Stimulated activated CD4-positive, alpha-beta T cell treated with anti-CD3 and anti-CD28 coated beads, Interleukin-12 subunit alpha, Interleukin-12 subunit beta, amount 100 ng/mL, for 48 hours (primary cell): Measurements from ENCODE around the gene BORCS5.

ENCODE experiments used
- DNase-seq, 3 donors: peaks; one replicate each; pipeline ENCODE4 v3.0.0-alpha.2; 2020; ENCODE audit warnings: low read depth in 2 of 3, low spot score in 1 of 3

Gene BORCS5

DNA sequence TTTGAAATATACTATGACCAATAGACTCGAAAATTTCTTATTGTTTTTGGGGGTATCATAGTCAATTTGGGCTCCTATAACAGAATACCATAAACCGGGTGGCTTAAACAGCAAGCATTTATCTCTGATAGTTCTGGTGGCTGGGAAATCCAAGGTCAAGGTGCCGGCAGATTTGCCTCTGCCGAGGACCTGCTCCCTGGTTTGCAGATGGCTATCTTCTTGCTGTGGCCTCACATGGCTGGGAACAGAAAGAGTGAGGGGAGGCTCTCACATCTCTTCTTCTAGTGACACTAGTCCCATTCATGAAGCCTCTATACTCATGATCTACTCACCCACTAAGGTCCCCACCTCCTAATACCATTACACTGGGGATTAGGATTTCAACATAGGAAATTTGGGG lies 70.7 kb downstream of the BORCS5 start:
- DNase-seq: no peak

DNA sequence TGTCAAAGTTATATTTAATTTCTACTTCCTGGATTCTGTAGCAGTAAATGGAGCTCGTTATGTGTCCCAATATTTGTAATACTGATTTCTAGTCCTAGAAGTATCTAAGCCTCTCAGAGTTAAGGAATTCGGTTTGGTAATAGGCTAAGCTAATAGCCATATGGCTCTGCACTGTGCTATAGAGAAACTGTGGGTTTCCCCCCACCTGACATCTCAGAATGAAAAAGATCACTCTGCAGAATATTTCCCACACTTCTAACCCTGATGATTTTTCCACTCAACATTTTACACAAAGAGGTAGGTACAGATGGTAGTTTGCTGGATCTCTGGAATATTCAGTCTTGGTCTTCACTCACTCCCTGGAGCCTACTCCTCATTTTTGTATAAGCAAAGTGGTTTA lies 71.2 kb downstream of the BORCS5 start:
- DNase-seq: no peak

DNA sequence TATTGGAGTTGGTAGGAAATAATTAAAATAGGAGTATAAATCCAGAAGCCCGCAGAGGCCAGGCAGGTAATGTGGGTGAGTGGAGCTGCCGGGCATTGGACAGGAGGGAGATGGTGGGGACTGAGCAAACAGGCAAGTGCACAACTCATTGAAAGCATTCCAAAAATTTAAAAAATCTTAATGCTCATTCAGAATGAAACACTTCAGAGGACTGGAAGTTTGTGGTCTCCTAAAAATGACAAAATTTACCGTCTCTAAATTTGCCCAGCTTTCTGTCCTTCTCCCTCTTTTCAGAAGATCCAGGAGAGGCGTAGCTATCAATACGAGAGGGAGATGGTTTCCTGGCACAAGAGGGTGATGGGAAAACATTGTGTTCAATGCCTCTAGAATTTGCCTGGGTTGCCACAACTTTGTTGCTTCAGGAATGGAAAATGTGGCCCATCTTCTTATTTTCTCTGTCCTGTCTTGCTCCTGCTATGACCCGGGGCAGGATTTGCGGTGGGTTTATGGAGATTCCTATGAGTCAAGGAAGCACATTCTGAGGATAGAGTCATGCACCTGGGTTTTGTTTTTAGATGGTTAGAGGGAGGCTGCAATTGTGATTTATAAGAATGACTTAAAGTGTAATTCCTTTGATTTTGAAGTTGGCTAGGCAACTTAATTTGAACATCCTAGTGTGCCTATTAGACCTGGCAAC lies 72.2 kb downstream of the BORCS5 start:
- no peak for DNase-seq

DNA sequence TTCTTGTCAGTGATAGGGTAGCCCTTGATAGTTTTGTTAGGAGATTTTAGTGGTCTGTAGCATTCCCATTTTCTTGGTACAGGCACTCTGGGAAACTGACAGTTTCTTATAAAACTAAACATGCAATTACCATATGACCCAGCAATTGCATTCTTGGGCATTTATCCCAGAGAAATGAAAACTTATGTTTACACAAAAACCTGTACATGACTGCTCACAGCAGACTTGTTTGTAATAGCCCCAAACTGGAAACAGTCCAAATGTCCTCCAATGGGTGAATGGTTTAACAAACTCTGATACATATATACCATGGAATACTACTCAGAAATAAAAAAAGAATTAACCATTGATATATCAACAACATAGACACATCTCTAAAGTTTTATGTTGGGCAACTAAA lies 75.5 kb downstream of the BORCS5 start:
- DNase-seq: no peak

DNA sequence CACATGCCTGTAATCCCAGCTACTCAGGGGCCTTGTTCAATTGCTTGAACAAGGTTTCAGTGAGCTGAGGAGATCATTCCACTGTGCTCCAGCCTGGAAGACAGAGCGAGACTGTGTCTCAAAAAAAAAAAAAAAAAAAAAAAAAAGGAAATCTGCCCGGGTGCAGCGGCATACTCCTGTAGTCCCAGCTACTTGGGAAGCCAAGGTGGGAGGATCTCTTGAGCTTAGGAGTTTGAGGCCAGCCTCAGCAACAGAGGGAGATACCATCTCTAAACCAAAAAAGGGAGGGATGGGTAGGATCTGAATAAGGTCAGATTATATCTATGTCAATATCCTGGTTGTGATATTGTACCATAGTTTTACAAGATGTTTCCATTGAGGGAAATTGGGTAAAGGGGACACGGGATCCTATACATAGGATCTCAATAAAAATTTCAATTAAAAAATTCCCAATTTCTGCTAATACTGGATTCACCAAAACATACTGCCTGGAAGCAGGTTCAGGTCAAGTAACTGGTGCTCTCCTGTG lies 76.4 kb downstream of the BORCS5 start:
- no peak for DNase-seq

DNA sequence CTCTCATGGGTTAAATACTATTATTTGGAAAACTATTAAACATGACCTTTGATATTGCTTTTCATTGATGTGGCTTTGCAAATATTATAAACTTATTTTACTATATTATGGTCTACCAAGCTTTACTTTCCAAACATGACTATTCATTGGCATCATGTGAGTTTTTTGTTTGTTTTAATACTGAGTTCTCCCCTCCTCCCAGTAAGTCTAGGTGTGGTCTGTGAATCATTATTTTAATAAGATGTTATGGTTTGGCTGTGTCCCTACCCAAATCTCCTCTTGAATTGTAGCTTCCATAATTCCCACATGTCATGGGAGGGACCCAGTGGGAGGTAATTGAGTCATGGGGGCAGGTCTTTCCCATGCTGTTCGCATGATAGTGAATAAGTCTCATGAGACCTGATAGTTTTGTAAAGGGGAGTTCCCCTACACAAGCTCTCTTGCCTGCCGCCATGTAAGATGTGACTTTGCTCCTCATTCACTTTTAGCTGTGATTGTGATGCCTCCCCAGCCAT lies 80.0 kb downstream of the BORCS5 start:
- DNase-seq: no peak

DNA sequence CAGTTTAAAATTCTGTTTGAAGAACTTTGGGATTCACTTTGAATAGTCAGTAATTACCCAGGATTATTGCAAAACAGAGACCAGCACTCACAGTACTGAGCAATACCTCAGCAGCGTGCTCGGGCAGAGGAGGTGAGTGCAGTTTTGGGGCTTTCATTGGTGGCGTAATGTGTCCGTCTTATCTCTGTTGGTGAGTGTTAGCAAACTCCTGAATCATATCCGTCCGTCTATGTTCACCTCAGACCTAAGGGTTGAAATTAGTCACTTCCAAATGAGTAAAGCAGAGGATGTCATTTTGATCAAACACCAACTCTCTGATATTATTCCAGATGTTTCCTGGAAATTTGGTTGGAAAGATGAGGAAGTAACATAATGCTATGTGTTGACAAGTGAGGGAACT lies 82.8 kb downstream of the BORCS5 start:
- DNase-seq: peak; percentile 54 to 76 (median 64)

DNA sequence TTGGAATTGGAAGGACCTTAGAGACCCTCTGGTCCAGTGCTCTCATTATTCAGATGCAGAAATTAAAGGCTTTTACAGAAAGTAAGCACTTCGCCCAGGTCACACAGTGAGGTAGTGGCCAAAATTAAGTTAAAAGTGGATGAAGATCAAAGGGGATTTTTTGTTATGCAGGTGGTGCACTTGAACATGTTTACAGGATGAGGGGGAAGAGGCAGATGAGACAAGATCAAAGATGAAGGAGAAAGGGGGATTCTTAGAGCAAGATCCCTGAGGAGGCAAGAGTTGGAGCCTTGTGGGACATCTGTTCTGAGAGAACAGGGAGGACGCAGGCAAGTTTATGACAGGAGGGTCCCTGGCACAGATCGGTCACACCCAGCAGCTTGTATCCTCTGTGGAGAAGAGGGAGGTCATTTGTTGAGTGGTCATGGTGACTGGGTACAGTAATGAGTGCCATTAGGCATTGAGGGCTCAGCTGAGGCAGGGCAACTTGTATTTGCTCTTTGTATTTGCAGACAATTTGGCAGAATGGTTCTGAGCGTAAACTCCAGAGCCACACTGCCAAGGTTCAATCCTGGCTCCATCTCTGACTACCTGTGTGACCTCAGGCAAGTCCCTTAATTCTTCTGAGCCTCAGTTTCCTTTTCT lies 84.0 kb downstream of the BORCS5 start:
- no peak for DNase-seq

DNA sequence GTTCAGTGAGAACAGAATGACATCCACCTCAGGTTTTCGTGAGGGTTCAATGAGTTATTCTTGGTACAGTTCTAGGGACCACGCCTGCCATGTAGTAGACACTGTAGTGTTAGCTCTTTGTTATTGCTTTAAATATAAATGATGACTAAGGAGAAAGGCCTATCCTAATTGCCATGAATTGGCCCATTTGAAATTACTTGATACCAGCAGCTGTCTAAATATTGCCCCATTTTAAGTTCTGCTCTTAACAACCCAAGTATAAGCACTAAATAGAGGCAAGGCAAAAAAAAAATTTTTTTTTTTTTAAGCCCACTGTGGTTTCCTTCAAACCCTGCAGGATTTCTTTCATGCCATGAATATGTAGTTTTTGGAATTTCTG lies 84.5 kb downstream of the BORCS5 start:
- DNase-seq: no peak

DNA sequence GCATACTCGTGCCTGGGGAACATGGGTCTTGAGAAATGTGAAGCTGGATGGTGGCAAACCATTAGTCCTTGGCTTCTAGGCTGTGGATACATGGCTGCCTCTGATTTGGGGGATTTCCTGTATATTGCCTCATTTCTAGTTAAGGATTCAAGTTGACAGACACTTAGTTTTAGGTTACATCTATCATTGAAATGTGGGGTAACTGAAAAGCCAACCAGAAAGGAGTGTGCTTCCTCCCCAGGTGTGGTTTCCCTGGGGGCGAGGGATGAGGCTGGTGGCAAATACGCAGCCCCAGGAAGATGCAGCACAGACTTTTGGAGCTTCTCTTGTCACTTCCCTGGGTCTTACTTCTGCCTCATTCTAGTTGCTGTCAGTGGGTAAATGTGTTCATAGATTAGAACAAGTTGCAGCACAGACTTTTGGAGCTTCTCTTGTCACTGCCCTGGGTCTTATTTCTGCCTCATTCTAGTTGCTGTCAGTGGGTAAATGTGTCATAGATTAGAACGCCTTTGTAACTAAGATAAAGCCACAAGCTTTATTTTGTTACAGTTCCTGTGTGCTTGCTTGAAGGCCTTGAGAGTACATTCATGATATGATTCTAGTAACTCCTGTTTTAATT lies 85.1 kb downstream of the BORCS5 start:
- DNase-seq: peak in 1 of 3 donors; percentile 16

DNA sequence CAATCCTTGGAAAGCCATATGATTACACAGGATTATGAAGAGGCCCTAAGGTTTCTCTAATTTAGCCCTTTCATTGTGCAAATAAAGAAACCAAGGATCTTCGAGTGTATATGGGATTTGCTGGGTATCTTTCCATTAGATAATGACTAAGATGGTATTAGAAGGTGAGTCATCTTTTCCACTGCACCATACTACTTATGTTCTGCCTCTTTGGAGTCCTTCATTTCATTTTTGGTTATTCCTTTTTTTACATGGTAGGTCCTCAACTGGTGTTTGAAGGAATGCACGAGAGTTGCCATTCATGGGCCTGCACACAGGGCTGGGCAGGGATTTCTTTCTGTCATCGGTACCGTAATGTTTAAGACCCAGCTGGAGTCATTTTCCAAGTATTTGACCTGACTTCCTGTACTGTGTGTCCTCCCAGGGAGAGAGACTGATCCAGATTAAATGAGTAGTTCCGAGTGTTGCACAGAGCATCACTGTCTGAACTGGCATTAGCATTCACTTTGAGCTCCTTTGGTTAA lies 85.7 kb downstream of the BORCS5 start:
- no peak for DNase-seq

DNA sequence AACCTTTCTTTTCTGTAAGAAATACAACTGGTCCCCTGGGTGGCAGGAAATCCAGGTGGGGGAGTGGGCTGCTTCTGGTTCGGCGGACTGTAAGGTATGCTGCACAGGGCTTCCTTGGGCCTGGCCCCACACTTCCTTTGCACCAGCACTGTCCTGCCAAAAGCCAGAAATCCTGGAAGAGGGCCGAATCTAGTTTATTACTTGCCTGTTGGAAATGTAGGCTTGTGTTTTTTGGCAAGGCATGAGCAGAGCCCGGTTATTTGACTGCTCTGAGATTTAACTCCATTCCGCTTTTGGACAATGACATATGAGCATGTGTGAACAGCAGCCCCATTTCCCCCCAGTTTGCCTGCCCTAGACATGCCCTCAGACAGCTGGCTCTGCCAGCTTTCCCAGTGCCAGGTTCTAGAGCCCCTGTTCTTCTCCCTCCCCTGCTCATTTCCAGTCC lies 86.6 kb downstream of the BORCS5 start:
- no peak for DNase-seq

DNA sequence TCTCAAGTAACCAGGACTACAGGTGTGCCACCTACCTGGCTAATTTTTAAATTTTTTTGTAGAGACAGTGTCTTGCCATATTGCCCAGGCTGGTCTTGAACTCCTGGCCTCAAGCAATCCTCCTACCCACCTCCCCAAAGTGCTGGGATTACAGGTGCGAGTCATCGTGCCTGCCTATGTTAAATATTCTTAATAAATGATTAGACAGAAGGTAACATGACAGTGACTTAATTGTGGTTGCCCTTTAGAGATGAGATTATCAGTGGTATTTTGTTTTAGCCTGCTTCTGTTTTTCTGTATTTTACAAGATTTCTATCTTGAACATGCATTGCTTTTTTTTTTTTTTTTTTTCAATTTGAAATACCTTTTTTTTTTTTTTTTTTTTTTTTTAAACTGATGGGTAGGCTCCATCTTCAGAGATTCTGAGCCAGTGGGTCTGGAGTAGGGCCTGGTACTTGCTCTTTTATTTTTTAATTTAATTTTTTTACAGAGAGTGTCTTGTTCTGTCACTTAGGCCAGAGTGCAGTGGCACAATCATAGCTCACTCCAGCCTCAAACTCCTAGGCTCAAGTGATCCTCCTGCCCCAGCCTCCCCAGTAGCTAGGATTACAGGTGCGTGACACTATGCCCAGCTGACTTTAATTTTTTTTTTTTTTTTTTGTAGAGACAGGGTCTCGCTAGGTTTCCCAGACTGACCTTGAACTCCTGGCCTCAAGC lies 88.4 kb downstream of the BORCS5 start:
- DNase-seq: no peak

DNA sequence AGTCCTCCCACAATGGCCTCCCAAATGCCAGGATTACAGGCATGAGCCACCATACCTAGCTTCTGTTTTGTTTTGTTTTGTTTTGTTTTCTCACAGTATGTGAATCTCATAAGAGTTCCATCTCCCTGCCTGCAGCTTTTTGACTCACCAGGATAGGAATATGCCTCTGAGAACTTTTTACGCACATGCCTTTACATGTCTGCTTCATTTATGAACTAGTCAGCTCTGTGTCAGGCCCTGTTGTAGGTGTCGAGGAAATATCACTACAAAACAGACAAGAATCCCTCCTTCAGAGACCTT lies 89.0 kb downstream of the BORCS5 start:
- DNase-seq: no peak

DNA sequence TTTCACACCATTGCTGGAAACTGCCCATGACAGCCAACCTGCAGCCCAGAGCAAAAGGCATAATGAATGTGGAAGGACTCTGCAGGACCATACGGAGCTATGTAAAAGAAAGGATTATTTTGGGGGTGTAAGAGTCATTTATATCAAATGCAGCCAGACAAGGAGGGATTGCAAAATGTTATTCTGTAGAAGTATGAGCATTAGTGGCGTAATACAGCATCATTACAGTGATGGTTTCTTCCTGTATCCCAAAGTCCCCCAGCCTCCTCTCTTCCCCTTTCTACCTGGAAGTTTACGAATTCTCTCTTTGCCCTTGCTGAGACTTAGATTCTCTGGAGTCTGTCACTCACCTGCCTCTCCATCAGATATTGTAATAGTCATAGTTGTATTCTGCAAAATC lies 89.9 kb downstream of the BORCS5 start:
- DNase-seq: no peak

DNA sequence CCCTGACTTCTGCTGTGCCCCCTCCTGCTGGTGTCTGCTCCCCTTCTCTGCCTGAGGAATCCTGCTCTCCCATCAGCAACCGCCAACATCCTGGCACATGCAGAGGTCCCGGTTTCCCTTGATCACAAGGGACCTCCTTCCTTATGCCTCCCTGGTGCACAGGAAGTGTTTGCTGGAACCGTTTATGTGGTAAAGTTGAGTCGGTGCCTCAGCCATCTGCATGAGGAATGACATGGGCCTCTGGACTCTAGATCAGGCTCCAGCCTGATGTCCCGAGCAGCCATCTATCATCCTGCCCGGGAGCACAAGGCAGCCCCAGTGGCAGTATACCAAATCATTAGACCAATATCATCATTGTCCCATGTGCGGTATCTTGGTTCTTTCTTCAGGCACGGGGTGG lies 90.4 kb downstream of the BORCS5 start:
- DNase-seq: no peak

DNA sequence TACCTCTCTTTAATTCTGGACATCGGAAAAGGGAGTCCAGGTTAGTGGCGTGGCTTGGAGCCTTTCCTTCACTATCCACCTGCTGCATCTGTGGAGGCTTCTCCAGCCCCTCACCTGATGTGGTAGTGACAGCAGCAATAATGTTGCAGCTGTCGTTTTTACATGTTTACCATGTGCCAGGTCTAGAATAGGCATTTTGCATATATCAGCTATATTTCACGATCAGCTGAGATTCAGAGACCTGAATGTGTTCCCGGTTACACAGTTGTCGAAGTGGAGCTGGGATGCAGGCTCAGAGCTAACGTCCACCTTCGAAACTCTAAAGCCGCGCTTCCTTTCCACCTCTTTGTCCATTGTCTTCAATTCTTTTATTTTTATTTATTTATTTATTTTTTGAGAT lies 91.0 kb downstream of the BORCS5 start:
- no peak for DNase-seq

DNA sequence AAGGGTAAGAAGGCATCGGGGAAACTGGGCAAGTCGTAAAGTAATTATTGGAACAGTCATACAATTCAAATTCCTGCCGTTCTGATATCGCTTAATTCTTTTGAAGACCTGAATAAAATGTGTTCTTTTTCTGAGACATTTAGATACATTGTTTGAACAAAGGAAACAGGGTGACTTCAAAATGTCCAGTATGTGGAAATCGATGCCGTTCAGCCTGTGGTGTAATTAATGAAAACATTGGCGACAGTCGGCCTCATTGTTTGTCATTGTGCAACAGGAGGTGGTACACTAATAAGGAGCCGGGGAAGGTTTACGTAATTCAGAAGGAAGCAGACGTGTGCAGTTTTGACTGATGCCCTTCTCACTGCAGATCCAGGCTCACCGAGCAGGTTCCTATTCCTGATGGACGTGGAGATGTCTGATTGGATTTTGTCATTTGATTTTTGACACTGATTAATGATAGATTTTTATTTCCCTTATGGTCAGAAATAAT lies 92.7 kb downstream of the BORCS5 start:
- no peak for DNase-seq

DNA sequence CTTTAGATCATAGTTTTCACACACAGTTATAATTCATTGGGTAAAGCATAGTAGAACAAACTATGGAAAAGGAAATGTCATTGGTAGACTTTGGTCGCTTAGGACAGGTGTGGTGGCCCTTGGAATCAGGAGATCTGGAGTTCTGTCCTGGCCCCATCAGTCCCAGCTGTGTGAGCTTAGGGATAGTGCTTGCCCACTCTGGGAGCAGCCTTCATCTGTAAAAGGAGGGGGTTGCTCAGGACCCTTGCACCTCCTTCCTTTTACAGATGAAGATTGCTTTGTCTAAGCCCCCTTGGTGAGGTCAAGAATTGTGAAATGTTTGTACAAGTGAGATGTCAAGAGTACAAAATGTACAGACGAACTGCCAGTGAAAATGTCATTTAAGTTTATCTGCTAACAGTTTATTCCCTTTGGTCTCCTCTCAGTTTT lies 93.2 kb downstream of the BORCS5 start:
- no peak for DNase-seq

DNA sequence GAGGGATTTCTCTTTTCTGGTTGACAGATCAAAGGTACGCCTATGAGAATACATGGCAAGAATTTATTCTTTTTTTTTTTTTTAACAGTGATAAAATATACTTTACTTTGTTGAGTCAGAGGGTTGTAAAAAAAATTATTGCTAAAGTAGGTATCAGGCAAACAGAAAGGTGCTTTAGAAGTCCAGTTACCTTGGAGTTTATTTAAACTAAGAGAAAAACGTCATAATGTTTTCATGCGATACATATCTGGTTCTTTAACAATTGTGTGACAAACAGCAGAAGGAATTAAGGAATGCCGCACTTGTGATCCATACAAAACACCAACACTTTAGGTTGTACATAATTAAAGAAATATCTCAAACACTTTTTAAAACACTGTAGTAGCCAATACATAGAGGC lies 94.2 kb downstream of the BORCS5 start:
- DNase-seq: no peak

DNA sequence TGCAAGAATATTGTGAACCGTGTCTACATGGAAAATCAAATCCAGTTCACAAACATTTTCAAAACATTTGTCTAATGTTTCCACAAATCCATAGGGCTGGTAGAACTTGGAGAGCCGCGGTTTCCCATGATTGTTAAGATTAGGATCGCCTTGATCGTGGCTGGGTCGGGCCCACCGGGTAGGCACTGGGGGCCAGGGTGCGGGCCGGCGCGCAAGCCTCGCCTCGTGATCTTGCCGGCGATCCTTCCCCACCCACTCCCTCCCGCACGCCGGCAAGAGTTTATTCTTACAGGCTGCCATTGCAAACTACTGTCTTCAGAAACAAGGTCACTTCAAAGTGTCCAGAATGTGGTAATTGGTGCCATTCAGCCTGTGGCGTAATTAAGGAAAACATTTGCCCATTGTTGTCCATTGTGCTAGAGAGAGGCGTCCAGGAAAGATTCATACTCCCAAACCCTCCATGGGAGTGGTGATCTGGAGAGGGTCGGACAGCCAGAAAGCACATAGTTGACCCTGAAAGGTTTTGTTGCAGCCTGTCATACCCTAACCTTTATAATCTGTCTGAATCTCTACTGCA lies 95.5 kb downstream of the BORCS5 start:
- DNase-seq: no peak
